OCI-LY7 (cell line): Measurements from ENCODE around the gene RAB22A. TPM values are rescaled to one million over a fixed set of nuclear protein-coding genes. Genes with fewer than 3 reads are reported as not detected.

ENCODE experiments used
- BruUV-seq: library from RNA; stranded (reverse); fragments of 400-500 nt; replicated peaks from 2 replicates; lab custom pipeline; 2021; lab: Mats Ljungman, UMichigan
- CTCF ChIA-PET: fragments of 300-600 bp; sonication (Branson Sonifier 250); formaldehyde crosslinking; loops from one replicate; lab custom pipeline; 2022; ENCODE audit warnings: antibody characterized with exemption; ENCODE audit not compliant: unreplicated experiment; lab: Charles Lee
- POLR2A ChIA-PET: fragments of 300-600 bp; sonication (Branson Sonifier 250); formaldehyde crosslinking; loops from one replicate; lab custom pipeline; 2022; ENCODE audit warnings: antibody characterized with exemption; lab: Charles Lee
- DNase-seq: peaks from one replicate; pipeline ENCODE4 v3.0.0-alpha.2; 2015; ENCODE audit warnings: low spot score
- H2AFZ ChIP-seq: fragments of 200-600 bp; sonication (generic), shearing (Covaris generic); 2 replicates; pipeline ENCODE4 v1.6.1; 2014; ENCODE audit warnings: mild to moderate bottlenecking, antibody characterized with exemption, low read length, moderate library complexity
- H3K27ac ChIP-seq: fragments of 200-600 bp; sonication (generic); 2 replicates; pipeline ENCODE4 v1.5.1; 2014; ENCODE audit warnings: mixed run types, low read depth, mild to moderate bottlenecking, moderate library complexity, low read length, inconsistent platforms; ENCODE audit not compliant: poor library complexity, severe bottlenecking
- H3K36me3 ChIP-seq: fragments of 200-600 bp; sonication (generic); 2 replicates; pipeline ENCODE4 v1.6.1; 2014; ENCODE audit warnings: mild to moderate bottlenecking, antibody characterized with exemption, low read length, moderate library complexity, mixed read lengths; ENCODE audit not compliant: insufficient read depth
- H3K4me1 ChIP-seq: fragments of 200-600 bp; sonication (generic); 2 replicates; pipeline ENCODE4 v1.5.1; 2014; ENCODE audit warnings: mild to moderate bottlenecking, low read length; ENCODE audit not compliant: insufficient read depth, poor library complexity, severe bottlenecking
- H3K4me2 ChIP-seq: fragments of 200-600 bp; sonication (generic); 2 replicates; pipeline ENCODE4 v1.6.1; 2014; ENCODE audit warnings: mild to moderate bottlenecking, low read length
- H3K4me3 ChIP-seq: fragments of 200-600 bp; sonication (generic); 2 replicates; pipeline ENCODE4 v1.5.1; 2014; ENCODE audit warnings: mild to moderate bottlenecking, low read depth, low read length; ENCODE audit not compliant: poor library complexity, severe bottlenecking
- H3K79me2 ChIP-seq: fragments of 200-600 bp; sonication (generic); 2 replicates; pipeline ENCODE4 v1.6.1; 2016; ENCODE audit warnings: low read depth, mild to moderate bottlenecking, low read length, moderate library complexity, mixed read lengths; ENCODE audit not compliant: insufficient read depth
- H3K9me2 ChIP-seq: fragments of 200-600 bp; sonication (generic); 2 replicates; pipeline ENCODE4 v1.6.1; 2016; ENCODE audit warnings: mild to moderate bottlenecking, low read length, mixed read lengths; ENCODE audit not compliant: insufficient read depth
- H3K9me3 ChIP-seq: fragments of 200-600 bp; sonication (generic); 2 replicates; pipeline ENCODE4 v1.6.1; 2014; ENCODE audit warnings: mild to moderate bottlenecking, mixed run types, low read length, mixed read lengths
- H4K20me1 ChIP-seq: fragments of 200-600 bp; sonication (generic); 2 replicates; pipeline ENCODE4 v1.6.1; 2014; ENCODE audit warnings: mild to moderate bottlenecking, antibody characterized with exemption, low read length, moderate library complexity, mixed read lengths; ENCODE audit not compliant: insufficient read depth
- EZH2phosphoT487 ChIP-seq: fragments of 200-600 bp; sonication (generic); IDR thresholded peaks from 2 replicates; pipeline ENCODE4 v1.6.1; 2018; ENCODE audit warnings: low read depth, borderline replicate concordance, mild to moderate bottlenecking, mixed run types, antibody characterized with exemption, low read length, moderate library complexity, mixed read lengths
- intact Hi-C: fragments of 100-400 bp; cut with micrococcal nuclease; formaldehyde crosslinking; loops from one replicate; pipeline ENCODE4 v1.10.0; 2022; ENCODE audit not compliant: unreplicated experiment
- total RNA-seq, 2 experiments: library from RNA; depleted of rRNA in 1 of 2; stranded (reverse); fragments of >200 nt in 1 of 2; shearing (Covaris generic) in 1 of 2; gene quantifications; 2 replicates each; pipeline ENCODE4 v1.2.3, GENCODE V29; 2014 to 2022
- TF ChIP-seq, protein P1 (sequence below): fragments of 200-600 bp; sonication (generic); conservative IDR thresholded peaks from 2 replicates; pipeline ENCODE4 v1.5.1; 2014; ENCODE audit warnings: mild to moderate bottlenecking, antibody characterized with exemption, low read length, moderate library complexity, mixed read lengths

The RAB22A gene
- total RNA-seq, 2 experiments from 2014 or later: 7.0 to 13.4 TPM

DNA sequence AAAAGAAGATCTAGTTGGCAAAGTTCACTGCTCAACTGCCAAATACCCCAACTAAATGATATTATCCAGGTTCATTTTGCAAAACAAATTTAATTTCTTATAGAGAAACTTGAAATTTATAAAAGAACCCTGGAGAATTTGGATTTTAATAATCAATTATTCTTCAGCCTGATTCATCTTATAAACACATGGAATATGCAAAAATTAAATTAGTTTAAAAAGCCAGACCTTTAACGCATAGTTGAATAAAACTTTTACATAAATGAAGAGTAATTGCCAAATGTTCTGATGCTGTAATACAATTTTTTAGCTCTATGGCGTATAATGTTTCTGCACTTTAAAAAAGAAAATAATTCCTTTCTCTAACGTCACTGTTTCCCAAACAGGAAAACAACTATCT, 47.9 kb upstream of the RAB22A start:
- Histone ChIP-seq H3K9me3 (no peaks in the 10 kb centered on the region), H3K9me2 (no peaks in the 10 kb centered on the region), H3K27ac (no peak overlapping the region), H4K20me1 (no peaks in the 10 kb centered on the region), H3K4me2 (no peak overlapping the region), H3K4me1 (peaks cover 7% of the 10 kb centered on the region), H3K4me3 (no peak overlapping the region), H2AFZ (no peak overlapping the region), H3K36me3 (no peaks in the 10 kb centered on the region), H3K79me2 (no peaks in the 10 kb centered on the region)
- no peak for DNase-seq
- POLR2A ChIA-PET: no interaction called here
- no peak for TF ChIP-seq EZH2phosphoT487
- TF ChIP-seq, protein P1, sequence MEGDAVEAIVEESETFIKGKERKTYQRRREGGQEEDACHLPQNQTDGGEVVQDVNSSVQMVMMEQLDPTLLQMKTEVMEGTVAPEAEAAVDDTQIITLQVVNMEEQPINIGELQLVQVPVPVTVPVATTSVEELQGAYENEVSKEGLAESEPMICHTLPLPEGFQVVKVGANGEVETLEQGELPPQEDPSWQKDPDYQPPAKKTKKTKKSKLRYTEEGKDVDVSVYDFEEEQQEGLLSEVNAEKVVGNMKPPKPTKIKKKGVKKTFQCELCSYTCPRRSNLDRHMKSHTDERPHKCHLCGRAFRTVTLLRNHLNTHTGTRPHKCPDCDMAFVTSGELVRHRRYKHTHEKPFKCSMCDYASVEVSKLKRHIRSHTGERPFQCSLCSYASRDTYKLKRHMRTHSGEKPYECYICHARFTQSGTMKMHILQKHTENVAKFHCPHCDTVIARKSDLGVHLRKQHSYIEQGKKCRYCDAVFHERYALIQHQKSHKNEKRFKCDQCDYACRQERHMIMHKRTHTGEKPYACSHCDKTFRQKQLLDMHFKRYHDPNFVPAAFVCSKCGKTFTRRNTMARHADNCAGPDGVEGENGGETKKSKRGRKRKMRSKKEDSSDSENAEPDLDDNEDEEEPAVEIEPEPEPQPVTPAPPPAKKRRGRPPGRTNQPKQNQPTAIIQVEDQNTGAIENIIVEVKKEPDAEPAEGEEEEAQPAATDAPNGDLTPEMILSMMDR: no peak
- CTCF ChIA-PET: no interaction called here
- no TSS peak for BruUV-seq
- intact Hi-C loops: no loop called here

DNA sequence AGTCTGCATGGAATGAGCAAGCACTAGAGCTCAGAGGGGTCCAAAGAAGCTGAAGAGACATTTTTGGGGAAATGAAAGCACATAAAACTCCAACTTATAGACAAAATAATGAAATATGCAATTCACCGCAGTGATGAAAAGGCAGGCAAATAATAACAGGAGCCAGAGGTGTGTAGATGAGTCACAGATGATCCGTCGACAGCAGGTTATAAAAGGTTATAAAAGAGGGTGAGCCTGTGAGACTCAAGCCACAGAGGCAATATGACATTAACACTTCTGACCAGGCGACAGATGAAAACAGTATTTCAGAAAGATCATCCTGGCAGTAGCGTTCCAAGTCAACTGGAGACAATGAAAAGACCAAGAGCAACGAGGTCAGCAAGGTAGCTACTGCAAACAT, 45.2 kb upstream of the RAB22A start:
- CTCF ChIA-PET: no interaction called here
- POLR2A ChIA-PET: no interaction called here
- no peak for TF ChIP-seq EZH2phosphoT487
- TF ChIP-seq, protein P1: no peak
- DNase-seq: no peak
- Histone ChIP-seq H3K27ac (no peak overlapping the region), H3K9me2 (no peaks in the 10 kb centered on the region), H3K4me3 (no peak overlapping the region), H3K79me2 (no peaks in the 10 kb centered on the region), H3K4me2 (no peak overlapping the region), H3K9me3 (no peaks in the 10 kb centered on the region), H2AFZ (no peak overlapping the region), H4K20me1 (no peaks in the 10 kb centered on the region), H3K4me1 (peaks cover 5% of the 10 kb centered on the region), H3K36me3 (no peaks in the 10 kb centered on the region)
- BruUV-seq: no TSS peak
- intact Hi-C loops: no loop called here

DNA sequence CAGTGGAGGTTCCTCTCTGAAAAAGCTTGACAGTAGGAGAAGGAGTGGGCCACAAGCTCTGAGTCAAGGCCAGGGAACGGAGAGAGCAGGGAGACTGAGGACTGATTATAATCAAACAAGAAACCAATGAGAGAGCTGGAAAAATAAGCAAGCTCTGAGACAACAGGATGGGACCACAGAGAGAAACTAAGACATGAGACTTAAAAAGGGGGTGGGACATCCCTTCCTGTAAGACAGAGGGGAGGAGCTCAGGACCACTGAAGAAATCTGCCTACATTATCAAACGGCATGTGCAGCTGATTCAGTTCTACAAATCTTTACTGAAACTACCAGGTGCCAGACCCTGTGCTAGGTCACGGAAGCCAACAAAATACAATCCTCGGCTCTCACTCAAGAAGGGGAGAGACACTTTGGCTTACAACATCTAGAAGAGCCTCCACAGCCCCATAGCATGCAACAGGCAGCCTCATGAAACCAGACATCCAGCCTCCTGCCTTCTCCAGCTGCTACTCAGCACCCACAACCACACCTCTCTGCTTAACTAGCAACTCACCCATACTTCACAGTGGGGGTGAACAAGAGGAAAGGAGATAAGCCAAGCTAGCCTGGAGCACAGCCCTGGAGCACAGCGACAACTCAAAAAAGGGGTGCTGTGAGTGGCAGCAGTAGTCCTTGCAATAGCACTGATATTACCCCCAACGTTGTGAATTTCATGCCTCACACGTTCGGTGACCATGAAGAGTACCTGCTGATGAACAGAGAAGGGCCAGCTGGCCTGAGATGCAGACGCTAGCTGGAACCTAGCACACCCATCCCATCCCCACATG, 41.9 kb upstream of the RAB22A start:
- H3K4me3 ChIP-seq: no peak overlapping the region
- no peaks in the 10 kb centered on the region for H3K9me2 ChIP-seq
- DNase-seq: no peak
- no peaks in the 10 kb centered on the region for H3K4me1 ChIP-seq
- no peaks in the 10 kb centered on the region for H3K9me3 ChIP-seq
- H3K79me2 ChIP-seq: no peaks in the 10 kb centered on the region
- BruUV-seq: no TSS peak
- no peak overlapping the region for H3K4me2 ChIP-seq
- ChIA-PET CTCF (interaction anchor here (0.6 kb wide), 1 partner anchor 54 kb away, joined by 3 read pairs; no protein-coding TSS in a partner anchor), POLR2A (interaction anchor here (0.7 kb wide), 1 partner anchor 93 kb away, joined by 5 read pairs; no protein-coding TSS in a partner anchor)
- no peak overlapping the region for H3K27ac ChIP-seq
- TF ChIP-seq, protein P1: no peak
- no peak for TF ChIP-seq EZH2phosphoT487
- intact Hi-C loops: no loop called here
- H3K36me3 ChIP-seq: no peaks in the 10 kb centered on the region
- no peak overlapping the region for H2AFZ ChIP-seq
- no peaks in the 10 kb centered on the region for H4K20me1 ChIP-seq
